EL (cell line): ENCODE measurements around the gene SEMA3D.
"Not testable (repeated sequence)": the region's sequence is repeated elsewhere in the genome, so short reads cannot be mapped to it uniquely, and the experiment has no call there.

Experiments
- DNase-seq: peaks from one replicate; pipeline ENCODE4 v3.0.0-alpha.2; 2016

Gene SEMA3D

DNA sequence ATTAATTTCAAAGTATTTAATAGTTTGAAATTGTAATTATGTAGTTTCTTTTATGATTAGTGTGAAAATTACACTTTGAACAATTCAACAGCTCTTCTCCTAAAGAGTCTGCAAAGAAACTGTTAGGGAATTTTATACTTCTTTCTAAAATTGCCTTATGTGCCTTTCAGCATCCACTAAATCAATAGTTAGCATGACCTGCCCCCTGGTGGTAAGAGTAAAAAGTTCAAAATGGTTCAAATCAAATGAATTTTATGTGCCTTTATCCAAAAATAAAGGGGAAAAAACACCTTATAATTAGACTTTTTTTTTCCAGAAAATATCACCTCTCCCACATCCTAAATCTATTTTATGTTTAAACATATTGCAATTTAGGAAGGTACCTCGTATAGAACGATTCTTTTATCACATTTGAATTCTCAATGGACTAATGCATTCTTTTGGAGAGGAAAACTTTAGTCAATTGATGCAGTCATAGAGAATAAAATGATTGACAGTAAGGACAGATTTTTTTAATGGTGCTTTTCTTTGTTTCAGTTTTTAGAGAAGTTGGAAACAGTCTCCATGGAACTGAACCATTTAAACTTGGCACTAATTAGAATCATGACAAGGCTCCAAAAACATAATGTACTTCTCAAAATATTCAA lies 163.7 kb downstream of the SEMA3D start:
- peak; percentile 52 for DNase-seq

- no peak for DNase-seq
Measured at GRCh38 chr7:85022064-85022697, 164.7 kb downstream of the SEMA3D start.

- DNase-seq = peak; percentile 12
Measured at GRCh38 chr7:85021101-85021704, 165.7 kb downstream of the SEMA3D start.

DNA sequence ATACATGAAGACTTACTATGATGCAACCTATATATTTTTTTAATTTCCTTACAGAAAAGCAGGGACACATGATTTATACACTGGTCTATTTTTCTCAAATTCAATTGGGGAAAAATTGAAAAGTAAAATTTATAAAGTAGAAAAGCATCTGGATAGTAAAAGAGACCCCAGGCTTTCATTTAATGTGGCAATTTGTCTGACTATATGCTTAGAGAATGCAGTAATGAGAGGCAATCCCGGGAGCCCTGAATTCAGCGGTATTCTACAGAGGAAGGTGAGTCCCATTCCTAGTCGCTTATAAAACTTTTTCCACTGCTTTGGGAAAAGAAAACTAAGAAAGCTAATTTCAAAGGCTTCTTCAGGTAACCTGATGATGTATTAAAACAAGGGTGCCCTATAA lies 167.1 kb downstream of the SEMA3D start:
- DNase-seq = no peak

DNA sequence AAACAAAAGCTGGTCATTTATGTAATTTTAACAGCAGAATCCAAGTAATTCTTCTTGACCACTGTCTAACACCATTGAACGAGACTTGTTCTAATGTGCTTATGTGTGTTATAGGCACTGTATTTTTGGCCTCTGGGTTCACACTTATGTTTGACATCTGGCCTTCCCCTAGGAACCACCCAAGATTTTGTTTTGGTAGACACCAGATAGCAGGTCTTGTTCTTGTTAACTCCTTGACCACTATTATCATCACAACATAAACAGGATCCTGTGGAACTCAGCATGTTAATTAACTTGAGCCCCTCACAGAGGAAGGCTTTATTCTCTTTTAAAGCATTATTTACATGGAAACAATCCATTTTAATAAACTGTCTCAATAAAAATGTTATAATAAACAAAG lies 167.7 kb downstream of the SEMA3D start:
- no peak for DNase-seq

GRCh38 chr7:85018498-85018897 lies 168.4 kb downstream of the SEMA3D start:
- no peak for DNase-seq

DNA sequence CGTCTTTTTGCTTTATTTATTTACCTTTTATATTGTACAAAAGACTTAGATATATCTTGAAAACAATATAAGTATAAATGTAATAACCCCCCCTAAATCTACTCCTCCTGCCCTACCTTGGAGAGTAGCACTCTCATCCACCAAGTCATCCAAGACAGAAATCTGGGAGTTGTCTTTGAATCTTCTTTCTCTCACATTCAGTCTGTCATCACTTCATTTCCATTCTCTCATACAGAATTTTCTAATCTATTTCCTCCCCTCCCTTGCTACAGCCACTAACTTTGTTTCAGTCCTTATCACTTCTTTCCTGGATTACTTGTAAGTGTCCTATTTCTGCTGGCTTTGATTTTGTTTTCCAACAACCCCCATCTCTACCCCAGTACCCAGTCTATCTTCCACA lies 170.6 kb downstream of the SEMA3D start:
- DNase-seq = no peak

GRCh38 chr7:85014936-85015660 lies 171.8 kb downstream of the SEMA3D start:
- no peak for DNase-seq

DNA sequence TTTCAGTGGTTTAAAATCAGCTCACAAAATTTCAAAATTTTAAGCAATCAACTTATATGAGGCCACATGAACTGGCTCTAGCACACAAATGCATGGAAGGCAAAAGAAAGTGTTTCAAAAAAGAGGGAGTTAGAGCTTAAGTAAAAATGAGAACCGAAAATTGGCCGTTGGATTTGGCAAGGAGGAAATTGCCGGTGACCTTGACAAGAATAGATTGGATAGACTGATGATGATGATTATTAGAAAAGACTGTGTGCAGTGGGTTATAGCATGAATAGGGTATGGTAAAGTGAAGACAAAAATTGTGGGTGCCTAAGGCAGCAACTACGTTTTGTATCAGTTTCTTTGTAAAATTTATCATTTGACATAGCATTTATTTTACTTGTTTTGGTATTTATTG lies 175.7 kb downstream of the SEMA3D start:
- no peak for DNase-seq

DNA sequence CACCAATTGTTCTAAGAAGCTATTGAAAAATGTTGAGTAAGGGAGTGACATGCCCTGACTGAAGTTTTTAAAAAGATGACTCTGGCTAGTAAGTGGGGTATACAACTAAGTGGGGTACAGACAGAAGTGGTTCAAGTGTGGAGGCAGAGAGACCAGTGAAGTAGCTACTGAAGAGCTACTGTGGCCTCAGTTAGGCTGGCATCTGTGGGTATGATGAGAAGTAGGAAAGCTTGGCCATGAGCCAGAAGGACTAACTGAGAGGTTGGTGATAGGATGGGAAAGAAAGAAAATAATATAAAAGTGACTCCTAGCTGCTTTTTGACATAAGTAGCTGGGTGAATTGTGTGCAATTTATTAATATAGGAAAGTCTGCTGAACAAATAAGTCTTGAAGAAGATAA lies 176.6 kb downstream of the SEMA3D start:
- DNase-seq = no peak

DNA sequence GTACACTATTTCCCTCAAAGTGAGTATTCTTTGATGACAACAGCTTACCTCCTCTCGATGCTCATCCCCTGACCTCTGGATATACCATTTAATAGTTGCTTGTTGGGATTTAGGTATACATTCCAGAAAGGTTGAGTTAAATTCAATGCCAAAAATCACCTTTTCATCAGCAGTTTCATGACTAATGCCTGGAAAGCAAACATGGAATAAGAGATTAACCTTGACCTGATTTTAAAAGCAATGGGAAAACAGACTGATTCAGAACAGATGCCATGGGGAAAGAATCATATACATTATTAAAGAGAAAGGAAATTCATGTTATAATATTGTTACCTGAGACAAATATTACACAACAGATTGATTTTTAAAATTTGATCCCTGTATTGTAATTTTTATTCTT lies 180.1 kb downstream of the SEMA3D start:
- DNase-seq = no peak

DNA sequence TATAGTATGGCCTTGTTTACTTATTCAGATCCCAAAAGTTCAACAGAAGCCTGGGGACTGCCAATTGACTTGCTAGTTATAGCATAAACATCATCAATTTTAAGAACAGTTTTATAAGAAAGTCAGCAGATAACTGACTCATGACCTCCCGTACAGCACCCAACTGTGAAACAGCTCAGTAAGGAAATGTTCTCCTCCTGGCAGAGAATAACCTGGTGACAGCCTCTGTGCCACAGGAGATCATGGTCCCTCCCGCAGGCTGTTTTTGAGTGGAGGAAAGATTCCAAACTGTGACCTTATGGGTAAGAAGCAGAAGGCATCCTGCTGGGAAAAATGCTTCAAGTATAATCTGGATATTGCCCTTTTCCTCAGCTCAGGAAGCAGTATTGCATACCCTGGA lies 182.5 kb downstream of the SEMA3D start:
- DNase-seq = peak; percentile 51

DNA sequence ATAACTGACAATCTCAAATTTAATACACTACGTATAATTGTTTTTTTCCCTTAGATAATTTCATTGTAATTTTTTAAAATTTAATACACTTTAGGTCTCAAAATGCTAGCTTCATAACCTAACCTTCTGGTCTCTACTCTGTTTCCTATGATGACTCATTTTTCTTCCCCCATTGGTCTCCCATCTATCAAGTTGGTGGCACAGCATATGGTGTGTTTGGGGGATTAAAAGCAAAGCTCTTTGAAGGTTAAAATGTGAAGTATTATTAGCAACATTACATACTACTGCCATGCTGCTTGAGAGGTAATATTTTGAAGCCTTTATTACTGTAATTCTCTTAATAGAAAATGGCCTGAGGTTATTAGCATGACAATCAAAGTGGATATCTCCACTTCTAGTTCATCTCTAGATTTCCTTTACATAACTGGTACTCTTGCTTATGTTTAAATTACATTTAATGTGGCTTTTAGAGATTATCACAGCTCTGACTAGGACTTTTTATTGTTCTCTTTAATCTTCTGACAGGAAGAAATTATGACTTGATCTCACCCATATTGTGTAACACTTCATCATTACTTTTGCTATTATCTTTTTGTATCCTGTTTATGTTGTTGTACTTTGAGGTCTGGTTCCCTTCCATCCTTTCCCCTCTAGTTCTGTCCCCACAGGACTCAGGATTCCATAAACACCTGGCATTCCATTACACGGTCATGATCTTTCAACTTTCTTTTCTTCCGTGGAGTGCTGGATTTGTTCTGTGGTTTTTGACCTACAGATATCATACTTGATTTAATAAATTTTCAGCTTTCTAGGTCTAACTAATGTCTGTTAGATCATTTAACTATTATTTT lies 185.1 kb downstream of the SEMA3D start:
- no peak for DNase-seq

- no peak for DNase-seq
Measured at GRCh38 chr7:85000735-85001350, 186.0 kb downstream of the SEMA3D start.

DNA sequence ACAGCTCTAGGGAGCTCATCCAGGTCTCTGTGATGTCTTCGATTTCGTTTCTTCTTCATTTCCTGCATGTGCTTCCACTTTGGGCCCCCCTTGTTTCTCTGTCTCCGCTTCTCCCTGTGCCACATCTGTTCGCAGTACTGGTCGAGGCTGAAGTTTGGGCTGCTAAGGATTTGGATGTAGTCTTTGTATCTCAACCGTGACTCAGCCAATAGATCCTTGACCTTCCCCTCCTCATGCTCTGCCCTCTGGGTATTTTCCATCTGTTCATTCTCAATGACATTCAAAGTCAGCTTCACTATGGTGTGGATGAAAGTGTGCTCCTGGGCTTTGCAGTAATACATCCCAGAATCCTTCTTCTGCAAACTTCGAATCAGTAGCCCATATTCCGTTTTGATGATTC lies 187.4 kb downstream of the SEMA3D start:
- DNase-seq = no peak

GRCh38 chr7:84998665-84999064 lies 188.2 kb downstream of the SEMA3D start:
- no peak for DNase-seq

DNA sequence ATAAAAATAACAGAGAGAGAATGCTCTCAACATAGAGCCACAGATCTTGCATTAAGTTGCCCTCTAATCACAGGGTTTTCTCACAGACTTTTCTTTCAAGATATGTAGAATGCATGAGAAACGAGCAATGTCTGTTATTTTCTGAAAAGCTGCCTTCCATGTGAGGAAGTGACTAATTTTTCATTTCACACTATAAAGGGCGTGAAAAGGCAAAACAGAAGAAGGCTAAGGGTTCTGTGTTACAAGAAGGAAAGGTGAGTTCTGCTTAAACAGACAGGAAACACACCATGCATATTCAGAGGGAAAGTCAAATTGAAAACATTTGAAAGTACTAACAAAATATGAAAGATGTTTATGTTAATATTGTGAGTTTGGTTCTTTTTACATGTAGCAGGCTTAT lies 189.2 kb downstream of the SEMA3D start:
- DNase-seq = no peak

DNA sequence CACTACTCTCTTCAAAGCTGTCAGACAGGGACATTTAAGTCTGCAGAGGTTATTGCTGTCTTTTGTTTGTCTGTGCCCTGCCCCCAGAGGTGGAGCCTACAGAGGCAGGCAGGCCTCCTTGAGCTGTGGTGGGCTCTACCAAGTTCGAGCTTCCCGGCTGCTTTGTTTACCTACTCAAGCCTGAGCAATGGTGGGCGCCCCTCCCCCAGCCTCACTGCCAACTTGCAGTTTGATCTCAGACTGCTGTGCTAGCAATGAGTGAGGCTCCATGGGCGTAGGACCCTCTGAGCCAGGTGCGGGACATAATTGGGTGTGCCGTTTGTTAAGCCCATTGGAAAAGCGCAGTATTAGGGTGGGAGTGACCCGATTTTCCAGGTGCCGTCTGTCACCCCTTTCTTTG lies 193.9 kb downstream of the SEMA3D start:
- not testable (repeated sequence) for DNase-seq

DNA sequence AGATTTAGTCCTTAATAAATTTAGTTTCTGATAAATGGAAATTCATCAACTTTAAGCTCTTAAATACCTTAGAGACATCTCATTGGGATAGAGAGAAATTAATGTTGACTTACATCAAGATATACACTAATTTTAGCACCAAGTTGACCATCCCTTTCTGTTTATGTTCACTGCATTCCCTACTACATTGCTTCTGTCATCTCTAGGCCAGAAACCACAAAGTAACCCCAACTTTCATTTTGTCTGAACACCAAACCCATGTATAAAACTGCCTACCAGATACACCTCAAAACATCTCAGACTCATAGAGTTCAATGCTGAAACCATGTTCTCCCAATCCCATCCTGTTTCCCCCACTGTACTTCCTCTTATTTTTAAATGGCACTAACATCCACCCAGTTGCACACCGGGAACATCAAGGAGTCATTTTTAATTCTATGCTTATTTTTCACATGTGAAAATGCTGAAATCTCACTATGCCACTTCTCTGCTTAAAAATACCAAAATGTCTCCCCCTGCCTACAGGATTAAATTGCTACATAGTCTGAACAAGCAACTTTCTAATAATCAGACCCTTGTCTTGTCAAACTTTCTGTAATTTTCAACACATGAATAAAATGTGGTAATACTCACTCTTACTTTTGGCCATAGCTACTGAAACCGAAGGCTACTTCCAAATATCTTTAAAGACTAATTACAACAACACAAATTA lies 201.6 kb downstream of the SEMA3D start:
- DNase-seq = no peak

DNA sequence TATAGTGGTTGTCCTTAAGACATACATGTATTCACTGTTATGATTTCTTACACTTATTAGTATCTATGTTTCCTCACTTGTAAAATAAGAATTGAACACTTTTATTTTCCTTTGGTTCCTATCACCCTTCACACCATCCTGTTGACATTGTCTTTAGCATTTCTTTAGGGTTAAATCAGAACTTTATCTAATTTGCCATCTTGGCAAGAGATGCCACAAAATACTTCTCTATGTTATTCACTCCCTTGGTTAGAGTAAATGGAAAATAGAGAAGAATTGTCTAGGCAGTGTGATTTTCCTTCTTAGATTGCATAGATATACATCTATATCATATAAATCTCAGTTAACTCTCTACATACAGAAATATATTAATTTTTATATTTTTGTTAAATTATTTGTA lies 204.7 kb downstream of the SEMA3D start:
- peak; percentile 33 for DNase-seq

DNA sequence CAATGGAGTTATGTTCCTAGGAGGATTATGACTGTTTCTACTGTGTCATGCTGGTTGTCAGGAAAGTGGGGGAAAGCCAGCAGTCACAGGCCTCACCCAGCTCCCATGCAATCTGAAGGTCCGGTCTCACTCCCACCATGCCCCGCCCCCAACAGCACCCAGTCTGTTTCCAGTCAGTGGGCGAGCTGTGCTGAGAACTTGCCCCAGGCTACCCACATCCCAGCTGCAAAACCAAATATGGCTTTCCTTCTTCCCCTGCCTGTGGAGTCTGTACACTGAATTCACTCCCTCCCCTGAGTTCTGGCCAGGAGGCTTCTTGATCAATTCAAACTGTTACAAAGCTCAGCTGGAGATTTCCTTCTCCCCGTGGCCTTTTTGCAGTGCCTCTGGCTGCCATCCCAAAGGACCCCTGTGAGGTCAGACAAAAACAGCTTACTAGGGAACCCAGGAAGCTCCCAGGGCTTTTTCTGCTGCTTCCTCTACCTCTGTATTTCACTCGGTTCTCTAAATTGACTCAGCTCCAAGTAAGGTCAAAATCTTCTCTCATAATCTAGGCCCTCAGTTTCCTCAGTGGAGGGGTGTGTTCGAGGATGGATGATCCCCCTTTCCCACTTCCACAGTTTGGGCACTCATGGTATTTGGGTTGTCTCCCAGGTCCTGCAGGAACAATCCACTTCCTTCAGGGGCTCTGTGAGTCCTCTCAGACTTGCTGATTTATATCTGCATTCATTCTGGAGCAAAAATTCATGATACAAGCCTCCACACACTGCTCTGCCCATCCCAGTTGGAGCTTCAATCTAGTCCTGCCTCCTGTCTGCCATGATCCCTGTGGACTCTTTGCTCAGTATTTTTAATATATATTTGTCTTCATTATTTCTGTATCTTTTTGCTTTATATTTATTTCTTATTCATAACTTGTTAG lies 205.5 kb downstream of the SEMA3D start:
- DNase-seq = peak; percentile 40
